ENCODE measurements around the gene ACBD4.

DNA sequence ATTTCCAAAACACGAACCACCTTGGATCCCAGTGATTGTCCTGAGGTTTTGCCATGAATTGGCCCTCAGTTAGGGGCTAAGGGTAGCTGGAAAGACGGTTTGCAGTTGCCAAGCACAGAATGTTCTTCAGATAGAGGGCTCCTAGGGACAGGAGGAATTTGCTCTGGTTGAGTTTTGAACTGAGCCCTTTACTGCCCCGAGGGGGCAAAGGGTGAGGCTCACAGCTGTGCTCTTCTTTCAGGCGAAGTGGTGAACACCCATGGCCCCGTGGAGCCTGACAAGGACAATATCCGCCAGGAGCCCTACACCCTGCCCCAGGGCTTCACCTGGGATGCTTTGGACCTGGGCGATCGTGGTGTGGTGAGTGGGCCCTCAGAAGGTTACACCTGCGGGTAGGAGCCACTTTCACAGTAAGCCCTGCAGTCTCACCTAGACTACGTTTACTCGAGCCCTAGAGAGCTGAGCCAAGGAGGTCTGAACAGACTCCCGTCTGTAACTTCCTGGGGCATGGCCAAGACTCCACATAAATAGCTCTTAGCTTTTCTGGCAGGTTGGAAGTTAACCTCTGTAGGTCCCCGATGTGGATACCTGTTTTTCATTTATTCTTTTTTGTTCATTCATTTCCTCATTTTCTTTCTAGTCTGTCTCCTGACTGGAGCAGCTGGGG lies 41.9 kb upstream of the ACBD4 start:
- no peak for TF ChIP-seq POLR2A (IDR thresholded peaks at IDR 0.05)
- TF ChIP-seq, protein P1, sequence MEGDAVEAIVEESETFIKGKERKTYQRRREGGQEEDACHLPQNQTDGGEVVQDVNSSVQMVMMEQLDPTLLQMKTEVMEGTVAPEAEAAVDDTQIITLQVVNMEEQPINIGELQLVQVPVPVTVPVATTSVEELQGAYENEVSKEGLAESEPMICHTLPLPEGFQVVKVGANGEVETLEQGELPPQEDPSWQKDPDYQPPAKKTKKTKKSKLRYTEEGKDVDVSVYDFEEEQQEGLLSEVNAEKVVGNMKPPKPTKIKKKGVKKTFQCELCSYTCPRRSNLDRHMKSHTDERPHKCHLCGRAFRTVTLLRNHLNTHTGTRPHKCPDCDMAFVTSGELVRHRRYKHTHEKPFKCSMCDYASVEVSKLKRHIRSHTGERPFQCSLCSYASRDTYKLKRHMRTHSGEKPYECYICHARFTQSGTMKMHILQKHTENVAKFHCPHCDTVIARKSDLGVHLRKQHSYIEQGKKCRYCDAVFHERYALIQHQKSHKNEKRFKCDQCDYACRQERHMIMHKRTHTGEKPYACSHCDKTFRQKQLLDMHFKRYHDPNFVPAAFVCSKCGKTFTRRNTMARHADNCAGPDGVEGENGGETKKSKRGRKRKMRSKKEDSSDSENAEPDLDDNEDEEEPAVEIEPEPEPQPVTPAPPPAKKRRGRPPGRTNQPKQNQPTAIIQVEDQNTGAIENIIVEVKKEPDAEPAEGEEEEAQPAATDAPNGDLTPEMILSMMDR (IDR thresholded peaks at IDR 0.05 in 4 of 5, conservative IDR thresholded peaks at IDR 0.05 in 1 of 5) = no peak

Data from gastrocnemius medialis (tissue), 4 donors.